Effector CD8-positive, alpha-beta T cell (primary cell): Measurements from ENCODE around the gene TUBGCP3.

Source experiments
- DNase-seq: peaks from one replicate; lab custom pipeline; 2025; lab: John Stamatoyannopoulos, UW

Gene TUBGCP3

GRCh38 chr13:112617754-112618375 lies 29.9 kb upstream of the TUBGCP3 start:
- DNase-seq, result no peak

GRCh38 chr13:112616586-112617362 lies 28.8 kb upstream of the TUBGCP3 start:
- no peak for DNase-seq

- no peak for DNase-seq
Observed at GRCh38 chr13:112615391-112615790, 27.4 kb upstream of the TUBGCP3 start.

DNA sequence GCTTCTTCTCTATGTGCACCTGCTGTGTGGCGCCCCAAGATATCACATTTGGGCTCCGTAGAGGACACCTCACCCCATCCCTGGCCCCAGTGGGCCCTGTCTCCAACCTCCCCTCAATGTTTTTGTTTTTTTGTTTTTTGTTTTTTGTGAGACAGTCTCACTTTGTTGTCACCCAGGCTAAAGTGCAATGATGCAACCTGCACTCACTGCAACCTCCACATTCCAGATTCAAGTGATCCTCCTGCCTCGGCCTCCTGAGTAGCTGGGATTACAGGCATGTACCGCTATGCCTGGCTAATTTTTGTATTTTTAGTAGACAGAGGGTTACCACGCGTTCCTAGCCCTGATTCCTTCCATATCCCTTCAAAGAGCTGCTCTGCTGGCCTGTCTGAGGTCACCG lies 26.9 kb upstream of the TUBGCP3 start:
- DNase-seq, result no peak

GRCh38 chr13:112608212-112608611 lies 20.3 kb upstream of the TUBGCP3 start:
- no peak for DNase-seq

DNA sequence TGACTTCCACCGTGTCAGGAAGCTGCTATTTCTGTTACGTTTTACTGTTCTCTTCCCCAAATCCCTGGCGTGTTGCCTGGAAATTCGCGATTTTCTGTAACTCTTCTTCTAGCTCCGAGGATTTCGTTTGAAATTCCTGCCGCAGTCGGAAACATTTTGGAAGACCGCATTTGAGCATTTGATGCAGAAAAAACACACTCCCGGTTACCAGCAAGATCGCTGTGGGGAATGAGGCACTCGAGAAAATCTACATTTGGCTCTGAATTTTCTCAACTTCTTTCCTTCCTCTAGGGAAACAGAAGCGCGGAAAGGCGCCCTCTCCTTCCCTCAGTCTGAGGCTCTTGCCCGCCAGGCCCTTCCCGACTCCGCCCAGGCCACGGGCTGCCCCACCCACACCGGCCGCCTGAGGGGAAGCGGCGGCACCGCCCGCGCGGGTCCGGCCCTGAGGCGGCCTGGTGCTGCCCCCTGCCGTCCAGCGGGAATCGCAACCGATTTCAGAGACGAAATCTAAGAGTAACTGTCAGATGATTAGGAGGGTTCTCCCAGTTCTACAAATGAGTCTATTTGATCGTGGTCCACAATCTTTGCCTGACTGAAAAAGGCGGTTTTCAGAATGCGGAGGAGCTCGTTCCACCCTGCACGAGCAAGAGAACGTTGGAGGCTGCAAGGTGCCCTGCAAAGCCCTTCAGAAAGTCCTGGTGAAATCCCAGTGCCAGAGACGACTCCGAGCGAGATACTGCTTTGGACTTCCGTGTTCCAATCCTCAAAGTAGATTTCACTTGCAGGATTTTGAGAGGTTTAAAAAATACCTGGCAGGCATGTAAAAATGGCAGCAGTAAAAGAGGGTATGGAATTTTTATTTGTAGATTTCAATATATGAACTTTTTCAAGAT lies 18.4 kb upstream of the TUBGCP3 start:
- DNase-seq, result peak; percentile 72

DNA sequence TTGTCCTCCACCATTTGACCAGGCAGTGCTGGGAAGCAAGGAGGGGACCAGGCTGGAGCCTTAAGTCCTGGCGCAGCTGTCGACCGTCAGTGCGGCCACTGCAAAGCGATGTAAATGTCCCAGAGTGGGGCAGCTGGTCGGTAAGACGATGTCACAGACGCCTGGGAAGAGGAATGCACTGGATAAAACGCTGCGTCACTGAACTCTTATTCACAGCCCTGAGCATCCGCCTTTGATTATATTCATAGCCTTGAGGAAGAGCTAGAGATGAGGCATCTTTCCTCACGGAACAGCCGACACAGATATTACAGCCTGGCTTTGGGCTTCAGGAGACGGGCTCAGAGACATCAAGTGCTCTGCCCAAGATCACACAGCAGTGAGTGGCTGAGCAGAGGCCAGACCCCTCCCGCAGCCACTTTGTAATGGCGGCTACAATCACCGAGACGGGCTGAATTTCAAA lies 17.6 kb upstream of the TUBGCP3 start:
- DNase-seq, result no peak

- DNase-seq, result no peak
Observed at GRCh38 chr13:112603641-112604225, 15.8 kb upstream of the TUBGCP3 start.

- DNase-seq, result no peak
Observed at GRCh38 chr13:112602189-112602588, 14.2 kb upstream of the TUBGCP3 start.

DNA sequence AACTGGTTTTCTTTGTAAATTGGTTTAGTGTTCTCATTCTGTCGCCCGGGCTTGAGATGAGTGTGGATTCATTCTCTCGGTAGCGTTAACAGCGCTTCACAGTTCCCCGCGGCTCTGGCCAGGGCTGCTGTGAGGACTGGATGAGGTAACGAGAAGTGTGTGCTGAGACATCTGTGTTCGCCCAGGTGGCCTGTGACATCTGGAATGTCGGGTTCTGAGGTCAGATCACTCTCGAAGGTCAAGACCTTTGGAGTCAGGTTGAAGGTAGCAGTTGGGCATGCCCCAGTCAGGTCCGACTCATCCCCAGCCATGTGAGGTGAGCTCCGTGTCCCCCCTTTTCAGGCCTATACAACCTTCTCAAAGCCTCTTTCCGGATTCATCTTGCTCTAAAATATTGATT lies 13.4 kb upstream of the TUBGCP3 start:
- no peak for DNase-seq

- no peak for DNase-seq
Observed at GRCh38 chr13:112596235-112596634, 8.3 kb upstream of the TUBGCP3 start.

GRCh38 chr13:112592647-112593046 lies 4.7 kb upstream of the TUBGCP3 start:
- DNase-seq, result no peak

- no peak for DNase-seq
Observed at GRCh38 chr13:112592181-112592580, 4.2 kb upstream of the TUBGCP3 start.

GRCh38 chr13:112588490-112589297 lies 741 bp upstream of the TUBGCP3 start:
- DNase-seq, result no peak

- peak; percentile 46 for DNase-seq
Observed at GRCh38 chr13:112587212-112587763, 665 bp downstream of the TUBGCP3 start.

- no peak for DNase-seq
Observed at GRCh38 chr13:112586334-112586960, 1.5 kb downstream of the TUBGCP3 start.

DNA sequence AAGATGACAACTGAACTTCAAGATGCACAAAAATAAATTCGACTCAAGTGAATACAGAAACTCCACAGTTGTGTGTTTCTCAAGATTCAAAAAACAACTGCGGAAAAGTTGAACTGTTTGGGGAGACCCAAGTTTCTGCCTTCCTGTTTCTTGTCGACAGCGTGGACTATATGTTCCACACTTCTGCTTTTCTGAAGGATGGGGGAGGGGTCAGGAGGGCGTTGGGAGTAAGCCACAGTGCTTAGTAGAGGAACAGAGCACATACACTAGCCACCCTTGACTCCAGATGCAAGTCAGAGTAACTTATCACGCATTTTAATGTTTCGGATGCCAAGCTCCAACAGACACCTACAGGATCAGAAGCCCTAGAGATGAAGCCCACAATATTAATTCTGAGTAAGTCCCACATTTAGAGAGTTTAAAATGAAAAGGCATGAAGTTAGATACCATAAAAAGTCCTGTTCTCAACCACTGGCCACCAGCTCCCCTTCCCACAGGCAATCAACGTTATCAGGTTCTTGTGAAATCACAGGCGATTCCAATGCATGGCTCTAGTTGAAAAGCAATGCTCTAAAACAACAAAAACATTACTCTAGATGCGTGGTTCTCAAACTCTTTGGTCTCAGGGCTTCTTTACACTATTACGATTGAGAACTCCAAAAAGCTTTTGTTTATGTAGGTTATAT lies 4.2 kb downstream of the TUBGCP3 start:
- no peak for DNase-seq

- no peak for DNase-seq
Observed at GRCh38 chr13:112582263-112582662, 5.7 kb downstream of the TUBGCP3 start.

- no peak for DNase-seq
Observed at GRCh38 chr13:112580912-112581311, 7.0 kb downstream of the TUBGCP3 start.

- no peak for DNase-seq
Observed at GRCh38 chr13:112580211-112580610, 7.7 kb downstream of the TUBGCP3 start.
